ENCODE results near the gene ARFGAP2.
"Not testable (repeated sequence)": the region's sequence is repeated elsewhere in the genome, so short reads cannot be mapped to it uniquely, and the experiment has no call there.

ARFGAP2 gene

DNA sequence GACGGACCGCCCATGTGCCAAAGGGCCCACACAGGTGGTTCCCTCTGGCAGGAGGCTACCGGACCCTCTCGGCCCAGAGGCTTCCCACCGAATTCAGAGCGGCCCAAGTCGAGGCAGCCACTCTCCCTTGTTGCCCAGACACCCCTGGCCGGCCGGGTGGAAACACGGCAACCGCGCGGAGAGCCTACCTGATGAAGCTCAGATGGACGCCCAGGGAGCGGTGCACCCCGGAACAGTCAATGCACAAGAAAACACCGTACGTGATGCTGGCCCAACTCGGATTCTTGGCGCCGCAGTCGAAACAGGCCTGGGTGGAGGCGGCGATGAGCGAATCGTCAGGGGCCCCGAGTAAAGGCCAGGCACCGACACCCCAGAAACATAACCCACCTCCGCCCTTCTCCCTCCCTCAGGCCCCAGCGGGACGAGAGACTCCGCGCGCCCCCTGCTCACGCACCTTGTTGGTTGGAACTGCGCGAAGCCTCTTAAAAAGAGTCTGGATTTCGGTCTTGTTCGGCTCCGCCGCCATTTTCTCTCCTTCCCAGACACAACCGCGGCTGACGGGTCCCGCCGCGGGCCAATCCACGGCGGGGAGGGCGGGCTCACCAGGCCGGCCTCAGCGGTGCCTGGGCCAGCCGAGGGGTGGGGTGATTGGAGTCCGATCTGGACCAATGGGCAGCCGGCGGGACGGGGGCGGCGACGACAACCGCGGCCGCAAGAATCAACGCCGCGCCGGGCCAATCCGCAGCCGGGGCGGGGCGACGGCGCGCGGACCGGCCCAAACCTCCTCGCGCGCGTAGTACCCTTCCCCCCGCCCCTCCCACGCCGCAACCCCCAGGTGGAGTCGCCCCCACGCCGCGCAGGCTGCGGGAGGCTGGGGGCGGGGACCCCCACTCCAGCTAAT, at the start of gene ARFGAP2:
Gene ARFGAP2, minus strand, starts transcription at position 552 of the 901 bp plus-strand sequence. Its CDS starts 26 bp downstream, at position 526.
- peak; percentile 98 for DNase-seq

DNA sequence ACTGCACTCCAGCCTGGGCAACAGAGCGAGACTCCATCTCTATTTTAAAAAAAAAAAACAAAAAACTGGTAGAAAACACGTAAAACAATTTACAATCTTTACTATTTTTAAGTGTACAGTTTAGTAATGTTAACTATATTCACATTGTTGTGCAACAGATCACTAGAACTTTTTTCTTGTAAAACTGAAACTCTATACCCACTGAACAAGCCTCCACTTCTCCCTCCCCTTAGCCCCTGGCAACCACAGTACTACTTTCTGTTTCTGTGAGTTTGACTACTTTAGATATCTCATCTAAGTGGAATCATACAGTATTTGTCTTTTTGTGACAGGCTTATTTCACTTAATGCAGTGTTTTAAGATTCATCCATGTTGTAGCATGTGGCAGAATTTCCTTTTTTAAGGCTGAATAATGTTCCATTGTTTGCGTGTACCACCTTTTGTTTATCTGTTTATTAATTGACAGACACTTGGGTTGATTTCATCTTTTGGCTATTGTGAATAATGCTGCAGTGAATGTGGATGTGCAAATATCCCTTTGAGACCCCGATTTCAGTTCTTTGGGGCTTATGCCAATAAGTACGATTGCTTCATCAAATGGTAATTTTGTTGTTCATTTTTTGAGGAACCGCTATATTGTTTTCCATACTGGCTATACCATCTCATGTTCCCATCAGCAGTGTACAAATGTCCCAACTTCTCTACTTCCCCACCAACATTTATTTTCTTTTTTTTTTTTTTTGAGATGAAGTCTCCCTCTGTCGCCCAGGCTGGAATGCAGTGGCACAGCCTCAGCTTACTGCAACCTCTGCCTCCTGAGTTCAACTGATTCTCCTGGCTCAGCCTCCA, 49.1 kb upstream of the ARFGAP2 start:
- peak; percentile 49 for DNase-seq

DNA sequence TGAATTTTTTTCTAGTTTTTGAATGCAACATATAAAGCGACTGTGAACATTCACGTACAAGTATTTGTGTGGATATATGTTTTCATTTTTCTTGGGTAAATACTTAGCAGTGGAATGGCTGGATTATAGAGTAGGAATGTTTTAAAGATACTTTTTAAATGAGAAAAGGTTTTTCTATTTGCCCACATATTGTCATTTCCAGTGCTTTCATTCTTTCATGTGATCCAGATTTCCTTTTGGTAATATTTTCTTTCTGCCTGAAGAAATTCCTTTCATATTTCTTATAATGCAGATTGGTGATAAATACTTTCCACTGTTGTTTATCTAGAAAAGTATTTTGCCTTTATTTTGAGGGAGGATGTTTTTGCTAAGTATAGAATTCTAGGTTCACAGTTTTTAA, 46.0 kb upstream of the ARFGAP2 start:
- no peak for DNase-seq

DNA sequence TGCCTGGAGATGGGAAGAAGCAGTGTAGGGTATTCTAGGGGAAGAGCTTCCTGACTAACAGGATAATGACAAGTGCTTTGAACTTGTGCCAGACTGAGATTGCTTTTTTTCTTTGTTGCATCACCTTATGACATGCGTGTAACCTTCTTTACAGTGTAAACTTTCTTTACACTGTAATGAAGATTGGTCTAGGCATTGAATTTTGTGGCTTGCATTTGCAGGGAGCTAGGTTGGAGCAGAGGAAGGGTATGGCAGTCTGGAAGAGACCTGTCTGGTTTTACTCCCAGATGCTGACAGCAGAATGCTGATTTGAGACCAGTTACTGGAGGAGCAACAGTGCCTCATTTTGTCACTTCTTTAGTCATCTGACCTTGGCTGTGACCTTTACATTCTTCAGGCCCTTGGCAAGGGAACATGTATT, 43.7 kb upstream of the ARFGAP2 start:
- no peak for DNase-seq

DNA sequence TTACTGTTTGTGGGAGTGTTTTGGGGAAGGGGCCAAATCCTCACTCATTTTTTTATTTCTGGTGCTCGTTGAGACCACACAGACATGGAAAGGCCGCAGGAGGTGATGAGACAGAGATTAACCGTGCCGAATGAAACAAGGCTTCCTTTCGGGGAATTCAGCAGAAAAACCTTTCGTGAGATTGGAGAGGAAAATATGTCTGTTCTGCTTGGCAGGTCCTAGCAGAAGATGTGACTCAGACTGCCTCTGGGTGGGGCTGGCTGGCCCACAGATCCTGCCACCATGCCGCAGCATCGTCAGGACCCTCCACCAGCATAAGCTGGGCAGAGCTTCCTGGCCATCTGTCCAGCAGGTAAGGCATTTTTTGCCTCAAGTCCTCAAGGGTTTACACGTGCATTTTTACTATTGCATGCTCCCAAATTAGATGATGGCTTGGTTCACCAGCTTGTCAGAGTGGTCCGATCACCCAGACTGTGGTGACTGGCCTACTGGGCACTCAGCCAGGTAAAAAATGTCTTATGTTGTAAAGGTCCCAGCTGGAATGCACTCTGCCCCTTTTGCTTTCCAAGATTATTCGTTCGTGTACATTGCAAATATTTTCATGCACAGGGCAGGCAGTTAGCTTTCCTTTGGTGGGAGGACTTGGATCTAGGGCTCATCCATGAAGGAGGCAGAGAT, 39.6 kb upstream of the ARFGAP2 start:
- peak; percentile 84 for DNase-seq

DNA sequence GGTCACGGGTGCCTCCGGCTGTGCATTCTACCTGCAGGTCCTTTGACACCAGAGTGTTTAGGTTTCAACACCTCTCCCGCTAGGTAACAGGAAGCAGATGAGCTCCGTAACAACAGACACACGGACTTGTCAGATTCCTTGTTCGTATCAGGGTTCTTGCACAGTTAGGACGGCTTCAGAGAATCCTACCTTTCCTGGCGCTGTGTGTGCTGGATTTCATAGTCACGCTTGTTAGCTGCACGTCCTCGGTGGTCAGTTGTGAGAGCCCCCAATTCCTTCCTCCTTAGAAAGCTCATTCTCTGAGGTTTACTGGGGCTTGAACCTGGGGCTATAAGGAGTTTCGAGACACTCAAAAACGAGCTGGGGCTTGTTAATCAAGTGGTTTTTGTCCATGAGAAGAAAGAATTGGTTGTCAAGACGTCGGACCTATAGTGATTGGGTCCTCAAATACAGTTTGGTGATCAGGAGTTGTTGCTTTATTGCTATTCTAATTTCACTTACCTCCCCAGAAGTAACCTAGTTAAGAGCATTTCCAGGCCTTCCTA, 38.8 kb upstream of the ARFGAP2 start:
- DNase-seq, result no peak

DNA sequence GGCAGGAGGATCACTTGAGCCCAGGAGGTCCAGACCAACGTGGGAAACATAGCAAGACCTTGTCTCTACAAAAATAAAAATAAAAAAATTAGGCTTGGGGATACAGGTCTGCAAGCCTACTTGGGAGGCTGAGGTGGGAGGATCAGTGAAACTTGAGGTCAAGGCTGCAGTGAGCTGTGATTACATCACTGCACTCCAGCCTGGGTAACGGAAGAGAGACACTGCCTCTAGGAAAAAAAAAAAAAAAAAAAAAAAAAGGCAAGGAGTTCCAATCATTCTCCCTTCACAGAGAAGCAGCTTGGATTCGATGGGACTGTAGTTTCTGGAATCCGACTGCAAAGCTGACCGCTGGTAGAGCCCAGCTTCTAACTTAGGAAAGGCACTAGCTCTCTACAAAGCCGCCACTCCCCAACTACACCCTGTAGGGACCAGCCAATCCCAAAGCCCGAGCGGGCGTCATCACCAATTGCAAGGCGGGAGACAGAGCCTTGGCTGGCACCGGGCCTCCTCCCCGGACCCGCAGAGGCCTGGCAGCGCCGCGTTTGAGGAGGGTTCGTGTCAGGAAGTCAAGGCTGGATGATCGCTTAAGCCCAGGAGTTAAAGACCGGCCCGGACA, 37.4 kb upstream of the ARFGAP2 start:
- peak; percentile 92 for DNase-seq

DNA sequence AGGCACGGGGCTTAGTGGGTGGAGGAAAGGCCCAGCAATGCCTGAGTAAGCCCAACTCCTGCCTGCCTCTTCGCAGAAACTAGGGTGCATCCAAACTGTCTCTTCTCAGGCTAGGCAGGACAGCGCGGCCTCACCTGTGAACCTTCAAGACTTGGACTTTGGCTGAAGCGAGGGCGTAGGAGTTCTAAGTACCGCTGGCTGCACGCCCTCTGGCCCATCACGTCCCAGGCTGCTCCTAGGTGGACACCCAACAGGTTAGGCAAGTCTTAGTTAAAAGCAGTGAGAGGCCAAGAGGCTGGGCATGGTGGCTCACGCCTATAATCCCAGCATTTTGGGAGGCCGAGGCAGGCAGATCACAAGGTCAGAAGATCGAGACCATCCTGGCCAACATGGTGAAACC, 36.3 kb upstream of the ARFGAP2 start:
- no peak for DNase-seq

DNA sequence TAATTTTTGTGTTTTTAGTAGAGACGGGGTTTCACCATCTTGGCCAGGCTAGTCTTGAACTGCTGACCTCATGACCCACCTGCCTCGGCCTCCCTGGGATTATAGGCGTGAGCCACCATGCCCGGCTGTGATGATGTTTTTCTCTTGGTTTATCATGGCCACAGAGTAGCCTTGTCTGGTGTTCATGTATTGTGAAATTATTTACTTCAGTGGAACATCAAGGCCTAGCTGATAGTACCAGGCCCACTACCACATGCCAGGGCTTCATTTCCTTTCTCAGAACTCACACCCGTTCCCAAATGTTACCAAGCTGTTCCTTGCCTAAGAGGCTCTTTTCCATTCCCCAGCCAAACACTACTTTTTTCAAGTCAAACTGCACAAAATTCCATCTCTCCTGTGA, 31.9 kb upstream of the ARFGAP2 start:
- no peak for DNase-seq

DNA sequence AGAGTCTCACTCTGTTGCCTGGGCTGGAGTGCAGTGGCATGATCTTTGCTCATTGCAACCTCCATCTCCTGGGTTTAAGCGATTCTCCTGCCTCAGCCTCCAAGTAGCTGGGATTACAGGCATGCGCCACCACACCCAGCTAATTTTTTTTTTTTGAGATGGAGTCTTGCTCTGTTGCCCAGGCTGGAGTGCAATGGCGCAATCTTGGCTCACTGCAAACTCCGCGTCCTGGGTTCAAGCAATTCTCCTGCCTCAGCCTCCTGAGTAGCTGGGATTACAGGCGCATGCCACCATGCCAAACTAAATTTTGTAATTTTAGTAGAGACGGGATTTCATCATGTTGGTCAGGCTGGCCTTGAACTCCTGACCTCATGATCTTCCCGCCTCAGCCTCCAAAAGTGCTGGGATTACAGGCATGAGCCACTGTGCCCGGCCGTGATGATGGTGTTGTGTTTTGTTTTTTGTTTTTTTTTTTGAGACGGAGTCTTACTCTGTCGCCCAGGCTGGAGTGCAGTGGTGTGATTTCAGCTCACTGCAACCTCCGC, 31.4 kb upstream of the ARFGAP2 start:
- not testable (repeated sequence) for DNase-seq

DNA sequence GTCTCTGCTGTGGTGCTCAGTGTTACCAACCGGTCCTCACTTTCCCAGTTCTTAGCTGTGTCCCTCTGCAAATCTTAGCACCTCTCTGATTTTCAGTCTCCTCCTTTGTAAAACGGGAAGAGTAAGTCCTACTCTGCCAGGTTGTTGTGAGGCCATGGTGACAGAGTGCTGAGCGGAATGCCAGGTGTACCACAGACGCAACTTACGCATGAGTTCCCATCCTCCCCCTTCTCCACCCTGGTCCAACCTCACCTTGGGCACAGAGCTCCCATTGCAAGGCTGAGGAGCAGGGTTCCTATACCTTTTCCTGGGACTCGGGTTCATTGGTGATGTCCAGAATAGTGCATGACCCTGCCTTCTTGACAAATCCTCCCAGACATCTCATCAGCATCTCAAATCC, 30.8 kb upstream of the ARFGAP2 start:
- DNase-seq, result no peak

DNA sequence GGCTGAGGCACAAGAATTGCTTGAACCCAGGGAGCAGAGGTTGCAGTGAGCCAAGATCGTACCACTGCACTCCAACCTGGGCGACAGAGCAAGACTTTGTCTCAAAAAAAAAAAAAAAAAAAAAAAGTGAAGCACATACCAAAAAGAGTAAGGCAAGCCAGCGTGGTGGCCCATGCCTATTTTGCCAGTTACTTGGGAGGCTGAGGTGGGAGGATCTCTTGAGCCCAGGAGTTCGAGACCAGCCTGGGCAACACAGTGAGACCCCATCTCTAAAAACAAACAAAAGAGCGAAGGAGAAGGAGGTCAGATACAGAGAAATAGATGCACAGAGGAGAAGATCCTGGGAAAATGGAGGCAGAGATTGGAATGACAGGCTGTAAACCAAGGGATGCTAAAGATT, 29.9 kb upstream of the ARFGAP2 start:
- DNase-seq, result not testable (repeated sequence)

DNA sequence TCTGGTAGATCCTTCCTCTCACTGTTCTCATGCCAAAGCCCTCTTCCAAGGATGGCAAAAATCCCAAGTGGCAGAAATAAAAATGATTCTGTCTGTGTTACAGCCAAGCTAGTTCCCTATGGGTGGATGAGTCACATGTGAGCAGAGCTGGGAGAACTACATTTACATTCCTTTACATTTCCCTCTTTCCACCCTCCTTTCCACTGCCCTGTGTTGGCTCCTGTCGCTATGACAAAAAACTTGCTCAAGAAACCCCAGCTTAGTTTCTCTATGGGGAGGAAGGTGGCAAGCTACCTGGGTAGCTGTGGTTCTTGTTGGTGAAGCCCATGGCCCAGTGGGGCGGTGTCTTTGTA, 27.9 kb upstream of the ARFGAP2 start:
- DNase-seq, result no peak

DNA sequence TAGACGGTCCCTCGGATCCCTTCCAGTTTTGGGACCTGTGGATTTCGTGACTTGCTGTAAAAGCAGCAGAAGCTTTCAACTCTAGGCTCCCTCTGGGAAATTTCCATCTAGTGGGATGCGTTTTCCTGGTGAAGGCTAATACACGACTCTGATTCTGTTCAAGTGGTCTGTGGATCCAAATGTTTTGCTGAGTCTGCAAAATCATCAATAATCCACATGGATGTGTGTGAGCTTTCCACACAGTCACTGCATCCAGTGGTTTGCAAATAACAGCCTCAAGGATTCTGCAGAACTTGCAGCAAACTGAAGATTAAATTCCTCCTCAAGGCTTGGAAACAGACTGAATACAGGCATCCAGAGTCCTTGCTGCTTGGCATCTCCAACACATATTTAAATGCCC, 25.9 kb upstream of the ARFGAP2 start:
- no peak for DNase-seq

DNA sequence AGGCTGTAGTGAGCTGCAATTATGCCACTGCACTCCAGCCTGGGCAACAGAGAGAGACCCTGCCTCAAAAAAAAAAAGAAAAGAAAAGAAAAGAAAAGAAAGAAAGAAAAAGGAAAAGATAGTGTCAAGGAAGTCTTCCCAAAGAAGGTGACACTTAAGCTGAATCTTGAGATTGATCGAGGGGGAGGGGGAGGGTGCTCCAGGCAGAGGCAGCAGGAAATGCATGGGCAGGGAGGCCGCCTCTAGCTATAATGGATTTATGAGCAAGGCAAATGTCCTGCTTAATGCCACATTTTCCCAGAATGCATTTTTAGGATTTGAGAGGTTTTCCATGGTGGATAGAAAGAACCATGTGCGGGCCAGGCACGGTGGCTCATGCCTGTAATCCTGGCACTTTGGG, 24.3 kb upstream of the ARFGAP2 start:
- DNase-seq, result no peak

DNA sequence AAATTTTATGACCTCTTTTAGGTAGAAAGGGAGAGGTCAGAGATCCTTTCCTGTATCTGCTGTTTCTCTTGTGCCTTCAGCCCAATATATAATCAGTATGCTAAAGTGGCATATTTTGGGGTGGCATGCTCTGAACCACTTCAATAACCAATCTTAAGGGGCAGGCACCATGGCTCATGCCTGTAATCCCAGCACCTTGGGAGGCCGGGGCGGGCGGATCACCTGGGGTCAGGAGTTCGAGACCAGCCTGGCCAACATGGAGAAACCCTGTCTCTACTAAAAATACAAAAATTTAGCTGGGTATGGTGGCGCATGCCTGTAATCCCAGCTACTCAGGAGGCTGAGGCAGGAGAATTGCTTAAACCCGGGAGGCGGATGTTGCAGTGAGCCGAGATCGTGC, 21.5 kb upstream of the ARFGAP2 start:
- not testable (repeated sequence) for DNase-seq

DNA sequence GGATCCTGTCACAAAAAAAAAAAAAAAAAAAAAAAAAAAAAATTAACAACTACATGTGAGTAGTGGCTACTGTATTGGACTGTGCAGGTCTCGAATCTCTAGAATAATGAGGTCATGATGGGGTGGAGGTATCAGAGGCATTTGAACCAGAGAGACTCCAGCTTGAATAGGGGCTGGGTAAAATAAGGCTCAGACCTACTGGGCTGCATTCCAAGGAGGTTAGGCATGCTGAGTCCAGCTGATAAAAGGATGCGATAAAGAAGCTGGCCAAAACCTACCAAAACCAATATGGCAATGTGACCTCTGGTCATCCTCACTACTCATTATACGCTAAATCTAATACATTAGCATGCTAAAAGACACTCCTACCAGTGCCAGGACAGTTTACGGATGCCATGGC, 15.4 kb upstream of the ARFGAP2 start:
- DNase-seq, result no peak

DNA sequence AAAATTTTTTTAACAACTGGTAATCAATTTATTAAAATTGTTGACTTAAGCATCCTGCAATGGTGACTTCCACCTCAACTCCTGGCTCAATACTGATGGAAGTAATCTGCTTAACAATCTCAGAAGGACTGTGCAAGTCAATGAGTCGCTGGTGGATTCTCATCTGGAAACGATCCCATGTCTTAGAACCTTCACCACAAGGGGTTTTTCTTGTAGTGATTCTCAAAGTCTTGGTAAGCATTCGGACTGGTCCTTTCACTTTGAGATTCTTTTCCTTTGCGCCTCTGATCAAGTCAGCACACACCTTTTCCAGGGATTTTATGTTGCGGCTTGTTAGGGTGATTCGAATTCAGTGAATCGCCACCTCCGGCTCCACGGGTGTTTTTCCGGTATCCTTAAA, 14.5 kb upstream of the ARFGAP2 start:
- not testable (repeated sequence) for DNase-seq

DNA sequence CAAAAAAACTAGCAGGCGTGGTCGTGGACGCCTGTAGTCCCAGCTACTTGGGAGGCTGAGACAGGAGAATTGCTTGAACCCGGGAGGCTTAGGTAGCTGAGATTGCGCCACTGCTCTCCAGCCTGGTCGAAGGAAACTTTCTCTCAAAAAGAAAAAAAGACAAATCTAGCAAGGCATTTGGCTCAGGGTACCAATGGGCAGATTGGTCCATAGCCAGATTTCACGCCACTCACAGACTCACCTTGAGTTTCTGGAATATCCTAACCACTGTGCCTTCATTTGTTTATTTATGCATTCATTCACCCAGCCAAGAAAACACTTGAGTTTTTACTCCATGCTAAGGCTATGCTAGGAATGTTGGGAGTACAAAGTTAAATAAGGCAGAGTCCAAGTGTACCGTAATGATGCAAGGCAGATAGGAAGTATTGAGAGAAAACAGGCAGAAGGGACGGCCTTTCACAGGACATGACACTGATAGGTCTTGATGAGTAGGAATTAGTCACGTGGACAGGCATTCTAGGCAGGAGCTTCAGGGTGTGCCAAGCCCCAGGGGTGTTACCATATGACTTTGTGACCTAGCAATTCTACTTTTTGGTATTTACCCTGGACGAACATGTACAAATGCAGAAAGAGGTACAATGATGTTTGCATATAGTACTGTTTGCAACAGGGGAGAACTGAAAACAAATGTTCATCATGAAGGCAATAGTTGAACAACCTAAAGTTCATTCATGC, 12.6 kb upstream of the ARFGAP2 start:
- DNase-seq, result no peak

DNA sequence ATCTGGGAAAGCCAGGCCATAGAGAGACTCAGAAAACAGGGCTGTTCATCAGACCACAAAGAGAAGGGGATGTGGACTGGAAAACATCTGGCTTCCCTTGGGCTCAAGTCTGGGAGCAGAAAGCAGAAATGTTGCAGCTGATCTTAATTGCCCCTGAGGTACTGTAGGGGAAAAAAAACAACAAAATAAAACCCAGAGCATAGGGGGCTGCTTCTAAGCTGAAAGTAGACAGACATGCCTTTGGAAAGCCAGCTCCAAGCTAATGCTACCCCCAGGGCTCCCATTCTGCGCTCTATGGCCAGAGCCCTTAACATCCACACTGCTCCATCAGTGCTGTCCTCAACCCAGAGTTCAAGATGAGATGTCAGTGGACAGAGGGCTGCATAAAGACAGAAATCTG, 11.6 kb upstream of the ARFGAP2 start:
- DNase-seq, result no peak

DNA sequence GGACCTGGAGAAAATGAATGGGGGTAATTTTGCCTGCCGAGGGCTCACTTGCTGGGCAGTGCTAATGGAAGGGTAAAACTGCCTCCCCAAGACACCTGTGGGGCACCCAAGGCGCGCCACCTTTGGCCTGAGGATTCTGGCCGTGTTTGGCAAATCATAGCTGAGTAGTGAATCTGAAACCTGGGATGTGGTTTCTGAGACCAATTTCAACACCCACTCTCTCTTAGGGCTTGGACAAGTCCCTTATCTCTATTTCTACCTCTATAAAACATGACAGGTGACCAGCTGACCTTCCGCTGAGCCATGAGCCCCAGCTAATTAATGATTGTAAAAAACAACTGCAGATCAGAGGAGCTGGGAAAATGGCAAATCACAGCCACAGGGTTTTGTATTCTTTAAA, 11.0 kb upstream of the ARFGAP2 start:
- DNase-seq, result no peak

Data from stimulated activated CD4-positive, alpha-beta T cell treated with anti-CD3 and anti-CD28 coated beads, Interleukin-15, amount 100 ng/mL, for 24 hours (primary cell).